Activated B cell treated with CpG ODN at 0.5 μM for 24 hours (primary cell): ENCODE data around the gene LRCH4. TPM values are rescaled to one million over a fixed set of nuclear protein-coding genes. Genes with fewer than 3 reads are reported as not detected.

ENCODE experiments used
- ATAC-seq: fragments of 200-7000 bp; cut with Tn5 transposase; one replicate; pipeline ENCODE4 v1.10.0; 2021; ENCODE audit warnings: low read depth, mild to moderate bottlenecking, moderate library complexity
- CTCF ChIA-PET: fragments of 350-600 bp; sonication (Branson Sonifier 250); formaldehyde crosslinking; loops from one replicate; lab custom pipeline; 2021; ENCODE audit warnings: antibody characterized with exemption; lab: Charles Lee
- POLR2A ChIA-PET: fragments of 350-600 bp; sonication (Branson Sonifier 250); formaldehyde crosslinking; loops from one replicate; lab custom pipeline; 2021; ENCODE audit warnings: antibody characterized with exemption; lab: Charles Lee
- DNase-seq: peaks from one replicate; pipeline ENCODE4 v3.0.0; 2022
- H3K27ac Mint-ChIP-seq: one replicate; pipeline ENCODE4 v1.8.0; 2020; ENCODE audit warnings: mixed read lengths
- H3K27me3 Mint-ChIP-seq: one replicate; pipeline ENCODE4 v1.8.0; 2021; ENCODE audit warnings: mixed read lengths
- H3K36me3 Mint-ChIP-seq: one replicate; pipeline ENCODE4 v1.8.0; 2021; ENCODE audit warnings: low read depth, mixed read lengths
- H3K4me1 Mint-ChIP-seq: one replicate; pipeline ENCODE4 v1.8.0; 2021; ENCODE audit warnings: mixed read lengths
- H3K4me3 Mint-ChIP-seq: one replicate; pipeline ENCODE4 v1.8.0; 2020; ENCODE audit warnings: mild to moderate bottlenecking, mixed read lengths
- H3K9me3 Mint-ChIP-seq: one replicate; pipeline ENCODE4 v1.8.0; 2020; ENCODE audit warnings: mixed read lengths
- intact Hi-C: fragments of 100-400 bp; cut with micrococcal nuclease; formaldehyde crosslinking; loops from one replicate; pipeline ENCODE4 v1.15.1; 2024
- total RNA-seq: library from RNA; stranded (reverse); gene quantifications from 2 replicates; pipeline ENCODE4 v1.2.3, GENCODE V29; 2022
- TF ChIP-seq, protein P1 (sequence below): fragments of 200-600 bp; IDR thresholded peaks from one replicate; pipeline ENCODE4 v1.8.0; 2022; ENCODE audit warnings: antibody characterized with exemption, mild to moderate bottlenecking

The LRCH4 gene
- total RNA-seq, 1 donor from 2014 or later: 174 TPM

DNA sequence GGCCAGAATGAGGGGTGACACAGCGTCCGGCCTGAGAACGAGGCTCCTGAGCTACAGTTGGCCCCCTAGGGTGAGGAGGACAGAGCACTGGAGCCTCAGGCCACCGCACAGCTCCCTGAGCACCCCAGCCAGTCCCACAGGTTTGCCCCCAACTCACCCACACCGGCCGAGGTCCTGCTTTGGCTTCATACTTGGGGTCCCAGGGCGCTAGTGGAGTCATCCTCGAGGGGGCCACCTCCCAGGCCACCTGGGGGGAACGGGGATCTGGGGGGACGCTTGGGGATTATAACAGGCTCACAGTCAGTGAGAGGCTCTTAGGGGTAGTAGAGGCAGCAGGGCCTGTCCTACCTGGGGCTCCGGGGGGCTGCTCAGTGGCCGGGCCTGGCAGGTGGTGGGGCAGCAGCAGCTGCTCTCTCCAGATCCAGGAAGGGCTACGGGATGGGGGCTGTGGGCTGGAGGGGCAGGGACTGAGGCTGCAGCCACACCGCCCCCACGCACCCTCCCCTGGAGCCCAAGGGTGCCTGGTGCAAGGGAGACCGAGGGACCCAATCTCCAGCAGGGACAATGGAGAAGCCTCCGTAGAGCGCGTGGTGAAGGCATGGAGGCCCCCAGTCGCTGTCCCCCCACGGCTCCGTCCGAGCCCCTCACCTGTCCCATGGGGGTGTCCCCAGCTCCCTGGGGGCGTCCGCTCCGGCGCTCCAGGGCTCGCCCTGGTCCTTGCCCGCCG, 12.8 kb downstream of the LRCH4 start:
- Mint-ChIP-seq H3K4me3 (no peak overlapping the region), H3K9me3 (no peaks in the 10 kb centered on the region), H3K36me3 (peaks cover 35% of the 10 kb centered on the region), H3K4me1 (peaks cover 32% of the 10 kb centered on the region), H3K27me3 (no peaks in the 10 kb centered on the region), H3K27ac (no peak overlapping the region)
- ATAC-seq (no peak), DNase-seq (no peak)
- intact Hi-C loops: no loop called here
- CTCF ChIA-PET: no interaction called here
- TF ChIP-seq, protein P1, sequence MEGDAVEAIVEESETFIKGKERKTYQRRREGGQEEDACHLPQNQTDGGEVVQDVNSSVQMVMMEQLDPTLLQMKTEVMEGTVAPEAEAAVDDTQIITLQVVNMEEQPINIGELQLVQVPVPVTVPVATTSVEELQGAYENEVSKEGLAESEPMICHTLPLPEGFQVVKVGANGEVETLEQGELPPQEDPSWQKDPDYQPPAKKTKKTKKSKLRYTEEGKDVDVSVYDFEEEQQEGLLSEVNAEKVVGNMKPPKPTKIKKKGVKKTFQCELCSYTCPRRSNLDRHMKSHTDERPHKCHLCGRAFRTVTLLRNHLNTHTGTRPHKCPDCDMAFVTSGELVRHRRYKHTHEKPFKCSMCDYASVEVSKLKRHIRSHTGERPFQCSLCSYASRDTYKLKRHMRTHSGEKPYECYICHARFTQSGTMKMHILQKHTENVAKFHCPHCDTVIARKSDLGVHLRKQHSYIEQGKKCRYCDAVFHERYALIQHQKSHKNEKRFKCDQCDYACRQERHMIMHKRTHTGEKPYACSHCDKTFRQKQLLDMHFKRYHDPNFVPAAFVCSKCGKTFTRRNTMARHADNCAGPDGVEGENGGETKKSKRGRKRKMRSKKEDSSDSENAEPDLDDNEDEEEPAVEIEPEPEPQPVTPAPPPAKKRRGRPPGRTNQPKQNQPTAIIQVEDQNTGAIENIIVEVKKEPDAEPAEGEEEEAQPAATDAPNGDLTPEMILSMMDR: no peak
- POLR2A ChIA-PET: interaction anchor here (0.5 to 0.6 kb wide), 2 partner anchors 18 to 46 kb away, joined by 3 to 5 read pairs; no protein-coding TSS in a partner anchor

DNA sequence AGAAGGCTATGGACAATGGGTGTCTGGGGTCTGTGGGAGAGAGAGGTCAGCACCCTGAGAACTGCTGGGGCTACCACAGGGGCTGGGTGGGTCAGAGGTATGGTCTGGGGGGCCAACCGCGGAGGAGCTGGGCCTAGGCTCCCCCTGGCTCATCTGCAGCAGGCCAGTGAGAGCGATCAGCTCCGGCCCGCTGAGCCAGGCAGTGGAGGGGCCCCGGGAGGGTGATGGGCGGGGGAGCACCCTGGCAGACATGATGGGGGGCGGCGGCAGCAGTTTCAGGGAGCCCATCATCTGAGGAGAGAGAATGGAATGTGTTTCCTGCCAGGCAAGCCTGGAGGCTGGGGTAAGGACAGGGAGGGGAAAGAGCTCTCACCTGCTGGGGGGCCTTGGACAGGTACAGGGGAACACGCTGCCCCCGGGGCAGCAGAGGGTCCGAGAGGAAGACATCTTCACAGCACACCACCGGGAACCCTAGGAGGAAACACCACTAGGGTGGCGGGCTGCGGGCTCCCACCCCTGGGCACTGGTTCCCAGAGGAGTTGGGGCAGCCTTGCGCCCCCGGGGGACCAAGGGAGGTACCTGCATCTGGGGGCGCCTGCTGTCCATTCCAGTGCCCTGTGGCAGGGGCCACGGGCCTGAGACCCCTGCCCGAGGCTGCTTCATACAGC, 13.5 kb downstream of the LRCH4 start:
- ChIA-PET CTCF (no interaction called here), POLR2A (interaction anchor here (0.6 kb wide), 1 partner anchor 47 kb away, joined by 3 read pairs; no protein-coding TSS in a partner anchor)
- Mint-ChIP-seq H3K27me3 (no peaks in the 10 kb centered on the region), H3K4me1 (peaks cover 39% of the 10 kb centered on the region), H3K27ac (no peak overlapping the region), H3K4me3 (no peak overlapping the region), H3K36me3 (peaks cover 35% of the 10 kb centered on the region), H3K9me3 (no peaks in the 10 kb centered on the region)
- DNase-seq (no peak), ATAC-seq (no peak)
- TF ChIP-seq, protein P1: no peak
- intact Hi-C loops: no loop called here

DNA sequence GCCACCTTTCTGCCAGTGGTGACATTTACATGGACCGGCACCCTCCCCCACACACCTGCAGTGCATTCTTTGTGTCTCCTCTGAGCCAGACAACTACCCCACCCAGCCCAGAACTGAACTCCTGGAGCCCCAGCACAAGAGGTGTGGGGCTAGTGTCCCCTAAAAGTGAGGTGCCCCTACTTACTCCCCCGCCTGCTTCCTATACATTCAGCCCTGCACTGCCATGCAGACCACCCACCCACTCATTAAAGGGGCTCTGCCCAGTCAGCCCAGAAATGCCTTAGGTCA, 14.2 kb downstream of the LRCH4 start:
- TF ChIP-seq, protein P1: no peak
- peaks cover 33% of the 10 kb centered on the region for H3K36me3 Mint-ChIP-seq
- no peak overlapping the region for H3K4me3 Mint-ChIP-seq
- H3K9me3 Mint-ChIP-seq: no peaks in the 10 kb centered on the region
- H3K27me3 Mint-ChIP-seq: no peaks in the 10 kb centered on the region
- no peak overlapping the region for H3K27ac Mint-ChIP-seq
- DNase-seq (no peak), ATAC-seq (no peak)
- ChIA-PET CTCF (interaction anchor here (0.6 to 1.6 kb wide), 3 partner anchors 12 to 63 kb away, joined by 3 to 5 read pairs (median 3); no protein-coding TSS in a partner anchor), POLR2A (interaction anchor here (0.9 to 1.9 kb wide), 3 partner anchors 10 to 15 kb away, joined by 5 to 13 read pairs (median 11); partner anchors contain the start of genes FBXO24 and LRCH4)
- intact Hi-C loops: no loop called here
- H3K4me1 Mint-ChIP-seq: peaks cover 42% of the 10 kb centered on the region

DNA sequence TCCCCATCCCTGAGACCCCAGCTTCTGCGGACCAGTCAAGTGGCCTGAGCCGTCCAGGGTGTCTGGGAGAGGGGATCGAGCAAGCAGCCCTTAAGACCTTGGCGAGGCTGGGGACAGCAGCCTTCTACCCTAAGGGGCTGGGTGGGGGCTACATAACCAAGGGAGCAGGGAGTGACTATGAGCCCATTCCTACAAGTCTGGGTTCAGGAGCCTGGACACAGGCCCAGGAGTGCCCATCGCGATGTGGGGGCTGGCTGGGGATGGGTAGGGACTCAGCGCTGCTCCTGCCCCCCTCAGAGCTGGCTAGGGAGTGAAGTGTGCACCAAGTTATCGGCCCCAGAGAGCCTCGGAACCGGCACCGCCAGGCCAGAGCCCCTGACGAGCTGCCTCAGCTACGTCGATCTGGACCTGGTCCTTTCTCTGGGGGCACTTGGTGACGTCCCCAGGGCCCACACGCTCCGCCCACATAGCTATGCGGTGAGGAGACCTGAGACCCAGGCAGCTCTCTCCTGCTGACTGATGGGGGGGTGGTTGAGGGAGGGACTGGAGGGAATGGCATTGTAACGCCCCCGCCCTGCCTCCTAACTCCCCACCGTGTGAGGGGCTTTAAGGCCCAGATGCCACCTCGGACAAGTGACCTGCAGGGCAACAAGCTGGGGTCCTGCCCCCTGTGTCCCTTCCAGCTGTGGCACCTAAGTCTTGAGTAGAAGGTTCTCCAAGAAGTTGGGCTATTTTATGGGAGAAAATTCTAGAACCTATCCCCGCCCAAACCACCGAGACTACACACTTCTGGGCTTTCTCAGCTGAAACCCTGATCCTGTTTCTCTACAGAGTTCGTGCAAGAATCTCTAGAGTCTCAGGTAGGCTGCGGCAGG, 14.7 kb downstream of the LRCH4 start:
- no peak for ATAC-seq
- ChIA-PET CTCF (interaction anchor here (0.6 to 1.6 kb wide), 3 partner anchors 12 to 63 kb away, joined by 3 to 5 read pairs (median 3); no protein-coding TSS in a partner anchor), POLR2A (interaction anchor here (0.9 to 1.9 kb wide), 4 partner anchors 11 to 28 kb away, joined by 5 to 13 read pairs (median 8); partner anchors contain the start of genes FBXO24 and LRCH4)
- no peaks in the 10 kb centered on the region for H3K27me3 Mint-ChIP-seq
- peaks cover 42% of the 10 kb centered on the region for H3K4me1 Mint-ChIP-seq
- peaks cover 28% of the 10 kb centered on the region for H3K36me3 Mint-ChIP-seq
- DNase-seq: no peak
- no peaks in the 10 kb centered on the region for H3K9me3 Mint-ChIP-seq
- intact Hi-C loops: no loop called here
- H3K4me3 Mint-ChIP-seq: peak overlapping the region; percentile 19
- H3K27ac Mint-ChIP-seq: no peak overlapping the region
- TF ChIP-seq, protein P1: no peak
